Mononuclear cell (primary cell): ENCODE measurements around the gene AUH. TPM values are rescaled to one million over a fixed set of nuclear protein-coding genes. Genes with fewer than 3 reads are reported as not detected.

Source experiments
- H3K27me3 ChIP-seq: 2 replicates; pipeline ENCODE4 v1.6.0; 2011; ENCODE audit warnings: low read length, control low read depth; ENCODE audit not compliant: insufficient read depth
- H3K4me1 ChIP-seq: 2 replicates; pipeline ENCODE4 v1.5.1; 2011; ENCODE audit warnings: mild to moderate bottlenecking, low read length, control low read depth; ENCODE audit not compliant: insufficient read depth
- H3K4me3 ChIP-seq: 2 replicates; pipeline ENCODE4 v1.5.1; 2011; ENCODE audit warnings: mild to moderate bottlenecking, low read length, moderate library complexity
- H3K9me3 ChIP-seq: 2 replicates; pipeline ENCODE4 v1.5.1; 2011; ENCODE audit warnings: low read depth, mild to moderate bottlenecking, control low read depth, low read length
- total RNA-seq: library from RNA; depleted of rRNA; stranded (reverse); fragments of >200 nt; gene quantifications from one replicate; pipeline ENCODE4 v1.2.3, GENCODE V29; 2012

Gene AUH
- total RNA-seq, 1 donor, result 17.2 TPM

- Histone ChIP-seq H3K27me3 (no peaks in the 10 kb centered on the region), H3K4me3 (no peak overlapping the region), H3K4me1 (peaks cover 3% of the 10 kb centered on the region), H3K9me3 (peaks cover 7% of the 10 kb centered on the region)
Observed at GRCh38 chr9:91334053-91334452, 27.7 kb downstream of the AUH start.

- Histone ChIP-seq H3K27me3 (no peaks in the 10 kb centered on the region), H3K9me3 (peaks cover 7% of the 10 kb centered on the region), H3K4me1 (peaks cover 3% of the 10 kb centered on the region), H3K4me3 (no peak overlapping the region)
Observed at GRCh38 chr9:91333551-91333950, 28.2 kb downstream of the AUH start.

DNA sequence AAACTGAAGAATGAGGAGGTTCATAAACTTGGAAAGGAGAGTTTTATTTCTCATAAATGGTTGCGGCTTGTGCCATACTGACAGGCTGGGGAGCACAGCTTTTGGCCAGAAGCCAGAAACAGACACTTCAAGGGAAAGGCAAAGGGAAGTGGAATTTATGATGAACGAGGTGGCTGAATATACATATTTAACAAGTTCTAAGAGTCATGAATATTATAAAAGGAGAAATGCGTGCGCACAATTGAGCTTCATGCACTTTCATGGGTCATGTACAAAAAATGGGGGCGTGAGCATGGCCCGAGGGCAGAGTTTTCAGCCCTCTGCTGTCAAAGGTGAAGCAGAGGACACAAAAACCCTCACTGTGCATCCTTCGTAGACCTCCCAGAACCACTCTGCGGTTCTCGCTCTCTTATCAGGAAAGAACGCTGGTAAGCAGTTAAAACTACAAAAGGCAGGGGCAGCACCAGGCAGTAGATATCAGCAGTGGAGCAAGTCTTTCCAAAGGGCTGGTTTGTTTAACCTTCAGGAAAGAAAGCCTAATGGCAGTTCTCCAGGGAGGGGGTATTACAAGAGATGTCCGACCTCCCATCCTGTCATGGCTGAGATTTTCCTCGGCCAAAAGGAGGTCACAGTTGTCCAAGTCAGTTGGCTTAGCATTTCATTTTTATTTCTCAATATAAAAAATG lies 29.0 kb downstream of the AUH start:
- H3K27me3 ChIP-seq, result no peaks in the 10 kb centered on the region
- no peak overlapping the region for H3K4me3 ChIP-seq
- peaks cover 3% of the 10 kb centered on the region for H3K4me1 ChIP-seq
- peaks cover 7% of the 10 kb centered on the region for H3K9me3 ChIP-seq

DNA sequence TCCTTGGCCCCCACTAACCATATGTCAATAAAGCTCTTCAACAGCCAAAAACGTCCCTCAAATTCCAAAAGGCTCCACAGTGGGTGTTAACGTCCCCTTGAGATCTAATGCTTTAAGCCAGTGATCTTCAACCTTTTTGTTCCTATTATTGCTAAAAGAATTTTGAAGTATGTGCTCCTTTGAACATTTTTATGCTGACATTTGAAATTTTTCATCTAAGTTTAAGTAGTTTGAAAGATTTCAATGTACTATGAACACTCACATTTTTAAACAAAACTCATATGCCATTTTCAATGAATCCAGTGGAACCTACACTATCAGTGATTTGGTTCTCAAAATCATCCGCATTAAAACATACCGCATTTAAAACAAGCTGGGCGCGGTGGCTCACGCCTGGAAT lies 29.9 kb downstream of the AUH start:
- Histone ChIP-seq H3K27me3 (no peaks in the 10 kb centered on the region), H3K4me1 (peaks cover 3% of the 10 kb centered on the region), H3K4me3 (no peak overlapping the region), H3K9me3 (peaks cover 7% of the 10 kb centered on the region)

DNA sequence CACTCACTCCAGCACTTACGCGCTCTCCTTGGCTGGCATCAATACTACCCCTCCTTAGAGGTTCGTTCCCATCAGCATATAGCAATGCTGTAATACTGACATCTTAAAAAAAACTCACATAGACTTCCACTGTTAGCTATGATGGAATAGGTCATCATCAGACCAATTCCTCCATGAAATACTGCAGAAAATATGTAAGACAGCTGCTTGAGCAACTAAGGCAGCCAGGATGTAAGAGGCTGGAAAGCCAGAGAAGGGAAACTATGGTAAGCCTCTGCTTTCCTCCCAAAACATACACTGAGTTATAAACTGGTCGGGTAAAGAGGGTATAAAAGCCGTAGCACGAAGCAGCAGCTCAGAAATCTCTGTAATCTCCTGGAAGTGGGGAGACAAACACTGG lies 33.5 kb downstream of the AUH start:
- Histone ChIP-seq H3K27me3 (no peaks in the 10 kb centered on the region), H3K4me3 (no peak overlapping the region), H3K4me1 (peaks cover 3% of the 10 kb centered on the region), H3K9me3 (peaks cover 7% of the 10 kb centered on the region)

- H3K4me1 ChIP-seq, result no peaks in the 10 kb centered on the region
Observed at GRCh38 chr9:91321691-91322090, 40.0 kb downstream of the AUH start.

DNA sequence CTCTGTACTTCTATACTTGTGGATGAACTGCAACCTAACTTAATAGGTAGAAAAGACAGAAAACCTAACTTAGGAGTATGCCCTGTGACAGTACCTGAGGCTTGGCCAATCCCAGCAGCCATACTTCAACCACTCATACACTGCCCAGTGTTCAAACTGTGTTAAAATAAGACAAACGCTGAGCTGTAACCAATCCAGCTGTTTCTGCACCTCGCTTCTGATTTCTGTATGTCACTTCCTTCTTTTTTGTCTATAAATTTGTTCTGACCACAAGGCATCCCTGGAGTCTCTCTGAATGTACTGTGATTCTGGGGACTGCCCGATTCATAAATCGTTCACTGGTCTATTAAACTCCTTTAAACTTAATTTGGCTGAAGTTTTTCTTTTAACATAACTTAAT lies 41.4 kb downstream of the AUH start:
- Histone ChIP-seq H3K4me3 (no peak overlapping the region), H3K4me1 (no peaks in the 10 kb centered on the region), H3K9me3 (no peaks in the 10 kb centered on the region), H3K27me3 (no peaks in the 10 kb centered on the region)

More at GRCh38 chr9:91321691-91322090, 40.0 kb downstream of the AUH start:
- no peak overlapping the region for H3K4me3 ChIP-seq
- H3K9me3 ChIP-seq, result no peaks in the 10 kb centered on the region
- H3K27me3 ChIP-seq, result no peaks in the 10 kb centered on the region

- Histone ChIP-seq H3K27me3 (no peaks in the 10 kb centered on the region), H3K4me1 (no peaks in the 10 kb centered on the region), H3K9me3 (no peaks in the 10 kb centered on the region), H3K4me3 (no peak overlapping the region)
Observed at GRCh38 chr9:91316093-91316492, 45.6 kb downstream of the AUH start.

GRCh38 chr9:91315191-91315590 lies 46.5 kb downstream of the AUH start:
- Histone ChIP-seq H3K4me3 (no peak overlapping the region), H3K4me1 (no peaks in the 10 kb centered on the region), H3K9me3 (no peaks in the 10 kb centered on the region), H3K27me3 (no peaks in the 10 kb centered on the region)

DNA sequence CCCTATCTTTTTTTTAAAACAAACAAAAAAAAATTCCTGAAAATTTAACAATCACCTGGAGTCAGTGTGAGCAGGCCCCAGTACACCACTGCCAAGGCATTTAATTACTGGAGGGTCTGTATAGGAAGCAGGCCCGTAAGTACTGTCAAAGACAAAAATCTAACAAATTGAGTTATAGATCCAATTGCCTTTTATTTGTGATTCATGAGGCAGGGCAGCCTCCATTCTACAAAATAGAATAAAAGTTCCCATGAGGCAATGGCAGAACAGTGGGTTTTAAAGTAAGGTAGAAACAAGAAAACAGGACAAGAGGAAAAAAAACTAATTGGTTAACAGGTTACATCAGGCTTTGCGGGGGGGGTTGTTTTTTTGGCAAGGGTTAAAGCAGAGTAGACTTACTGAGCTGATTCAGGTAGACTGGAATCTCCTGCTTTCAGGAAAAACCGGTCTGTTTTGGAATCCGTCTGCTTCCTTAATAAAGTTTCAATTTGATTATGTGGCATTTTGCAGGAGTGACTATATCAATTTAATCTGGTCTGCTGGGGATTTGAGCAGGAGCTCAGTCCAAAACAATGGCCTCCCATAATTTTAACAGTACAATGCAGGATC lies 48.9 kb downstream of the AUH start:
- Histone ChIP-seq H3K4me1 (no peaks in the 10 kb centered on the region), H3K9me3 (no peaks in the 10 kb centered on the region), H3K4me3 (no peak overlapping the region), H3K27me3 (no peaks in the 10 kb centered on the region)

DNA sequence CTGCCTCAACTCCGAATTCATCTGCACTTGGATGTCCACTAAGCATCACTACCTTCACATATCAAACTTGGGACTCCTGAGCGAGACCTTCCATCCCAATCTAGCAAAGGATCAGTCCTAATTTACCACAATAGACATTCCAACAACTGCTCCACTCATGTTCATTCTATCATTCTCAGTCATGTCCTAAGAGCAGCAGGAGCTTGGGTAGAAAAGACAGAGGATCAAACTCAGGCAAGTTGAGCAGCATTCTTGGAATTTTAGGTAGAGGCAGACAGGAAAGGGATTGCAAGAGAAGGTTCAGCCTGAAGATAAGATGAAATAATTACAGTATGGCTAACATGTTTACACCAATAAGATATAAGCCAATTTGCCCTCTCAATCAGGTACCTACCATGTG lies 51.7 kb downstream of the AUH start:
- Histone ChIP-seq H3K9me3 (no peaks in the 10 kb centered on the region), H3K4me1 (peaks cover 8% of the 10 kb centered on the region), H3K27me3 (no peaks in the 10 kb centered on the region), H3K4me3 (no peak overlapping the region)

DNA sequence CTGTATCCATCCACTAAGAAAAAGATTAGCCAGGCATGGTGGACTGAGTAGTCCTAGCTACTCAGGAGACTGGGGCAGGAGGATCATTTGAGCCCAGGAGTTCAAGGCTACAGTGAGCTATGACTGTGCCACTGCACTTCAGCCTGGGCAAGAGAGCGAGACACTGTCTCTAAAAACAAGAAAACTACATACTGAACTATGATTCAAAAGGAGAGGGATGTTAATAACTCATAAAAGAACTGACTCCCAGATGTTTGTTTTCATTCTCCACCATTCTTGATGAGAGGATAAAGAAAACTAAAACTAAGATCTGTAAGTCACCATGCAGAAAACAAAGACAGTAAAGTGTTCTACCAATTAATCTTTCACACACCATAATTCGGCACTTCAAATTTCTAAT lies 53.5 kb downstream of the AUH start:
- H3K4me1 ChIP-seq, result peaks cover 8% of the 10 kb centered on the region
- no peaks in the 10 kb centered on the region for H3K9me3 ChIP-seq
- no peak overlapping the region for H3K4me3 ChIP-seq
- no peaks in the 10 kb centered on the region for H3K27me3 ChIP-seq

DNA sequence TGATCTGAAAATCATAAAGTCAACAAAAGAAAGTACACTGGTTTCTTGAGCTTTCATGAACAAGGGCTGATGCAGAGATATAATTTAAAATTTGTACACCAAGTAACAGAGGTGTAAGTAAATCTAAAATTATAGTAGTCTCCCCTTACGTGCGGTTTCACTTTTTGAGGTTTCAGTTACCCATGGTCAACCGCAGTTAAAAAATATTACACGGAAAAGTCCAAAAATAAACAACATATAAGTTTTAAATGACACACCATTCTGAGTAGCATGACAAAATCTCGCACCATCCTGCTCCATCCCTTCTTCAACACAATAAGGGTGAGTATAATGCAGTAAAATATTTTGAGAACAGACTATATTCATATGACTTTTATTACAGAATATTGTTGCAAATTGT lies 54.4 kb downstream of the AUH start:
- no peaks in the 10 kb centered on the region for H3K27me3 ChIP-seq
- H3K4me3 ChIP-seq, result no peak overlapping the region
- H3K4me1 ChIP-seq, result peaks cover 12% of the 10 kb centered on the region
- H3K9me3 ChIP-seq, result no peaks in the 10 kb centered on the region

- Histone ChIP-seq H3K4me3 (no peak overlapping the region), H3K9me3 (no peaks in the 10 kb centered on the region), H3K4me1 (peaks cover 12% of the 10 kb centered on the region), H3K27me3 (no peaks in the 10 kb centered on the region)
Observed at GRCh38 chr9:91306296-91306630, 55.5 kb downstream of the AUH start.

DNA sequence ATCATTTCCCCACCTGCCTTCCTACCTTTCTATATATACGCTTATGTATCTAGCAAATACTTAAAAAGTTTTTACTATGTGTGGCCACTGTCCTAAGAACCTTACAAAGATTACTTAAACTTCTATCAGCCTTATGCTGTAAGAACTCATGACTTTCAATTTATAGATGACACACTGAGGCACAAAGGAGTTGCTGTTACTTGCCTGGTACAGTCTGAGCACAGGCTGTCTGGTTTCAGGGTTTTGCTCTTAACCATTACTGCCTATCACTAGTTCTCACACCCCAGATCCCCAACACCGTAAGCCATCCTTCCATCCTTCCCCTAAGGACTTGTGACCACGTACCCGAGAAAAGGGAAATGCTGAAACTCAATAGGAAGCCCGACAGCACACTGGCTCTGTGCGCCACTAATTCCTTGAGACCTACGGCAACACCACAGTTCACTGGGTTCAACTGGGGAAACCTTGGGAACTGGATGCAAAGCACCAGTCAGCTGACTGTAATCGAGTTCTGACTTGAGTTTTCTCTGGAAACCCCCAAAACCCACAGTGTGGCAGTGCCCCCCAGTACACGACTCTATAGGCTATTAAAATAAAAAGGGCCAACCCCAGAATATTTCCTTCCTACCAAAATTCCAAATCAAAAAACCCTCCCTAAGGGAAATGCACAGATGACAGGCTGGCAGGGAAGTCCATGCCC lies 56.0 kb downstream of the AUH start:
- Histone ChIP-seq H3K4me1 (peaks cover 12% of the 10 kb centered on the region), H3K4me3 (no peak overlapping the region), H3K9me3 (no peaks in the 10 kb centered on the region), H3K27me3 (no peaks in the 10 kb centered on the region)
